Stimulated activated CD4-positive, alpha-beta T cell treated with anti-CD3 and anti-CD28 coated beads, Interleukin-12 subunit alpha, Interleukin-12 subunit beta, amount 100 ng/mL, for 4 hours (primary cell): Measurements from ENCODE around the gene MLPH.

ENCODE experiments used
- DNase-seq: peaks from one replicate; pipeline ENCODE4 v3.0.0-alpha.2; 2020

MLPH gene

GRCh38 chr2:237549216-237549615 is 62.2 kb downstream of the MLPH start:
- no peak for DNase-seq

GRCh38 chr2:237549643-237550415 is 62.8 kb downstream of the MLPH start:
- DNase-seq = no peak

GRCh38 chr2:237551071-237551574 is 64.1 kb downstream of the MLPH start:
- DNase-seq = no peak

- DNase-seq = no peak
These were observed 65.9 kb downstream of the MLPH start for GRCh38 chr2:237552908-237553307.

- no peak for DNase-seq
These were observed 66.9 kb downstream of the MLPH start for GRCh38 chr2:237553948-237554347.

GRCh38 chr2:237555560-237555959 is 68.5 kb downstream of the MLPH start:
- no peak for DNase-seq

- DNase-seq = peak; percentile 39
These were observed 70.0 kb downstream of the MLPH start for GRCh38 chr2:237556773-237557632.

- DNase-seq = no peak
These were observed 70.6 kb downstream of the MLPH start for GRCh38 chr2:237557633-237558015.

- DNase-seq = no peak
These were observed 72.0 kb downstream of the MLPH start for GRCh38 chr2:237558961-237559641.

GRCh38 chr2:237561221-237561620 is 74.2 kb downstream of the MLPH start:
- no peak for DNase-seq

- no peak for DNase-seq
These were observed 76.8 kb downstream of the MLPH start for GRCh38 chr2:237563816-237564215.

GRCh38 chr2:237564526-237565131 is 77.6 kb downstream of the MLPH start:
- no peak for DNase-seq

GRCh38 chr2:237565974-237566373 is 78.9 kb downstream of the MLPH start:
- DNase-seq = no peak

- DNase-seq = no peak
These were observed 79.6 kb downstream of the MLPH start, which contains the start of gene PRLH for GRCh38 chr2:237566401-237567235. PRLH (plus strand) TSS chr2:237566574; CDS start chr2:237566574, 0 bp downstream.

- DNase-seq = no peak
These were observed 80.4 kb downstream of the MLPH start for GRCh38 chr2:237567276-237568029.

- DNase-seq = no peak
These were observed 81.1 kb downstream of the MLPH start for GRCh38 chr2:237568121-237568660.

GRCh38 chr2:237569041-237569440 is 82.0 kb downstream of the MLPH start:
- no peak for DNase-seq

GRCh38 chr2:237569896-237570295 is 82.8 kb downstream of the MLPH start:
- DNase-seq = no peak

- no peak for DNase-seq
These were observed 83.8 kb downstream of the MLPH start for GRCh38 chr2:237570776-237571335.

GRCh38 chr2:237571551-237571950 is 84.5 kb downstream of the MLPH start:
- no peak for DNase-seq
